ENCODE measurements around the gene SPACA5B.
"Not testable (repeated sequence)": the region's sequence is repeated elsewhere in the genome, so short reads cannot be mapped to it uniquely, and the experiment has no call there.

- not testable (repeated sequence) for TF ChIP-seq POLR2A (IDR thresholded peaks at IDR 0.05; ENCODE audit: low read length); GATA1 (IDR thresholded peaks at IDR 0.05; ENCODE audit: low read depth, low read length)
Observed at GRCh38 chrX:48092558-48092957, 37.9 kb upstream of the SPACA5B start.

Measured in erythroblast (primary cell).